Breast epithelium (tissue), 4 donors: ENCODE data around the gene ADAMTS2. TPM values are rescaled to one million over a fixed set of nuclear protein-coding genes. Genes with fewer than 3 reads are reported as not detected.

Experiments
- DNase-seq, 2 donors: peaks; one replicate each; pipeline ENCODE4 v3.0.0-alpha.2; 2019; ENCODE audit warnings: low spot score in 2 of 2
- H3K27ac ChIP-seq, 2 donors: fragments of 200-600 bp; sonication (generic) in 1 of 2; one replicate each; pipeline ENCODE4 v1.5.1; 2016 to 2019; ENCODE audit warnings: mild to moderate bottlenecking in 1 of 2
- H3K27me3 ChIP-seq, 2 donors: fragments of 200-600 bp; sonication (generic) in 1 of 2; one replicate each; pipeline versions ENCODE4 v1.5.1 to v1.6.0; 2017 to 2019; ENCODE audit warnings: control low read depth in 1 of 2, mild to moderate bottlenecking in 1 of 2
- H3K36me3 ChIP-seq: fragments of 200-600 bp; one replicate; pipeline ENCODE4 v1.5.1; 2019
- H3K4me1 ChIP-seq, 2 donors: fragments of 200-600 bp; sonication (generic); one replicate each; pipeline ENCODE4 v1.5.1; 2016 to 2019; ENCODE audit warnings: control low read depth in 1 of 2
- H3K4me3 ChIP-seq, 3 donors: fragments of 200-600 bp; sonication (generic); 1 replicate in 2 of 3; 2 replicates in 1 of 3; pipeline ENCODE4 v1.5.1; 2016 to 2019; ENCODE audit warnings: mild to moderate bottlenecking in 3 of 3, moderate library complexity in 2 of 3
- H3K9me3 ChIP-seq, 2 donors: fragments of 200-600 bp; sonication (generic) in 1 of 2; one replicate each; pipeline ENCODE4 v1.5.1; 2016 to 2019; ENCODE audit warnings: control low read depth in 1 of 2
- POLR2A ChIP-seq: fragments of 450-650 bp; IDR thresholded peaks from one replicate; pipeline ENCODE4 v1.6.1; 2016; ENCODE audit warnings: antibody characterized with exemption, mild to moderate bottlenecking, moderate library complexity
- POLR2AphosphoS5 ChIP-seq, 3 donors: sonication (generic); formaldehyde crosslinking; IDR thresholded peaks; one replicate each; pipeline ENCODE4 v1.6.1; 2017; ENCODE audit warnings: antibody characterized with exemption in 3 of 3
- intact Hi-C: fragments of 100-400 bp; cut with DNase I; formaldehyde crosslinking; loops from one replicate; pipeline ENCODE4 v1.15.1; 2023; ENCODE audit warnings: low total_unique reads
- total RNA-seq, 3 donors: library from RNA; depleted of rRNA; stranded (reverse); fragments of >200 nt; gene quantifications; one replicate each; pipeline ENCODE4 v1.1.0, GENCODE V29; 2016
- TF ChIP-seq, protein P1 (sequence below), 3 donors: fragments of 450-650 bp; IDR thresholded peaks; one replicate each; pipeline ENCODE4 v1.5.1; 2016 to 2017; ENCODE audit warnings: antibody characterized with exemption in 3 of 3, mild to moderate bottlenecking in 3 of 3, moderate library complexity in 3 of 3

Gene ADAMTS2
- total RNA-seq, 3 donors from 2014 or later, result 11.3 to 51.8 (median 19.7) TPM

DNA sequence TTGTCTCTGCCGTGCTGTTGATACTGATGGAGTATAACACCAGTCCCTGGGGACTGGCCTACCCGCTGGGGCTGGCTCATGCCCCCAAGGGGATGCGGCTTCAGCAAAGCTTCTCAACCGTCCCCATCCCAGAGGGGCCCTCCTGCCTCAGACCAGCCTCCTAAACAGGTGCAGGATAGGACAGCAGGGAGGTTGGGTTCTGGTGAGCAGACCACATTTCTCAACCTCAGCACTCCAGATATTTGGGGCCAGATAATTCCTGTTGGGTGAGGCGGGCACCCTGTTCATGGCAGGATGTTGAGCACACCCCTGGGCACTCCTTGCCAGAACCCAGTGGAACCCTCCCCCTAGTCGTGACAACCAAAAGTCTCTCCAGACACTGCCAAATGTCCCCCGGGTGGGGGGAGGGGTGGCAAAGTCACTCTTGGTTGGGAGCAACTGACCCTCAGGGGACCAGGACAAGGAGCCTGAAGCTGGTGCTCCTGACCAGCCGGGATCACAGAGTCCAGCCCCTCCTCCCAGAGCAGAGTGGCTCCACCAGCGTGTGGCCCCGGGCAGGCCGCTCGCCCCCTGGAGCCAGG is 177.3 kb downstream of the ADAMTS2 start:
- H3K4me1 ChIP-seq, result no peaks in the 10 kb centered on the region
- DNase-seq, result no peak
- no peaks in the 10 kb centered on the region for H3K36me3 ChIP-seq
- H3K9me3 ChIP-seq, result peaks cover 0 to under 1% of the 10 kb centered on the region in 2 donors
- TF ChIP-seq POLR2A (no peak), POLR2AphosphoS5 (IDR thresholded peaks at IDR 0.05) (no peak)
- TF ChIP-seq, protein P1, sequence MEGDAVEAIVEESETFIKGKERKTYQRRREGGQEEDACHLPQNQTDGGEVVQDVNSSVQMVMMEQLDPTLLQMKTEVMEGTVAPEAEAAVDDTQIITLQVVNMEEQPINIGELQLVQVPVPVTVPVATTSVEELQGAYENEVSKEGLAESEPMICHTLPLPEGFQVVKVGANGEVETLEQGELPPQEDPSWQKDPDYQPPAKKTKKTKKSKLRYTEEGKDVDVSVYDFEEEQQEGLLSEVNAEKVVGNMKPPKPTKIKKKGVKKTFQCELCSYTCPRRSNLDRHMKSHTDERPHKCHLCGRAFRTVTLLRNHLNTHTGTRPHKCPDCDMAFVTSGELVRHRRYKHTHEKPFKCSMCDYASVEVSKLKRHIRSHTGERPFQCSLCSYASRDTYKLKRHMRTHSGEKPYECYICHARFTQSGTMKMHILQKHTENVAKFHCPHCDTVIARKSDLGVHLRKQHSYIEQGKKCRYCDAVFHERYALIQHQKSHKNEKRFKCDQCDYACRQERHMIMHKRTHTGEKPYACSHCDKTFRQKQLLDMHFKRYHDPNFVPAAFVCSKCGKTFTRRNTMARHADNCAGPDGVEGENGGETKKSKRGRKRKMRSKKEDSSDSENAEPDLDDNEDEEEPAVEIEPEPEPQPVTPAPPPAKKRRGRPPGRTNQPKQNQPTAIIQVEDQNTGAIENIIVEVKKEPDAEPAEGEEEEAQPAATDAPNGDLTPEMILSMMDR (IDR thresholded peaks at IDR 0.05), result no peak
- no peak overlapping the region for H3K4me3 ChIP-seq
- intact Hi-C loops, result loop anchor here (10.0 kb wide), 2 partner anchors 327 to 1873 kb away; no protein-coding TSS in a partner anchor
- H3K27me3 ChIP-seq, result no peaks in the 10 kb centered on the region
- H3K27ac ChIP-seq, result peak overlapping the region in 1 of 2 donors; percentile 38

DNA sequence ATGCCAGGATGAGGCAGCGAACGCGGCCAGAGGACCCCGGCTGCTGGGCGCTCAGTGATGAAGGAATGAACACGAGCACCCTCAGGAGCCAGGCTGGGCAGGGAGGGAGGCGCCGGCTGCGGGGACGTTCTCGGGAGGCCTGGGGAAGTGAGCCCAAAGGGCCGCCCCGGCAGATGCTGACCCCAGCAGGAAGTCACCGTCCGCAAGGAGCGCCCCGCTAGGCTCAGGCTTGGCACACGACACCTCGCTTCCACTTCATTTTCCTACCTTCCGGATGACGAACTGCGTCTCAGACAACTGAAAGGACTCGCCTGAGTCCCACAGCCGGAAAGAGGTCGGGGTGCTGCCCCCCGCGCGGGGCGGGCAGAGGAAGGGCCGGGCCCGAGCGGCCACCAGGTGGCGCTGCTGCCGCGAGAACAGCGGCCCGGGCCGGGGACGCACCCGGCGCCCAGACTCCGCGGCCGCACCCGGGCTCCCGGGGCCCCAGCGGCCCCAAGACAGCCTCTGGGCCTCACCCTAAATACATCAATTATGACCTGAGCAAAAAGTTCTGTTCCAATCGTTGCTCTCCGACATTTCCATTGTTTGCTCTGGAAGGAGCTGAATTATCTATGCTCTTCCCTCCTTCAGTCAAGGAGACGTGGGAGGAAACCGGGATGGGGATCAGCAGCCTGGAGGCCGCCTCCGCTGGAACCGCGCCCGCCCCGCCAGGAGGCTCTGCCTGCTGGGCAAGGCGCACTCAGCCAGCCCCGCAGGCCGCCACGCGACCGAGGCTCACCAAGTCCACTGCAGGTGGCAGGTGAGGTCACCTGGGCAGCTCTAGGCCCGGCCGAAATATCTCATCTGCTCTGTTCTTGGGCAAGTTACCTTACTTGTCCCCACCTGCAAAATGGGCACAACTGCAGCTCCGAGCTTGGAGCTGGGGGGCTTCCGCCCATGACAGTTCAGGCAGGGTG is 178.1 kb downstream of the ADAMTS2 start:
- no peaks in the 10 kb centered on the region for H3K4me1 ChIP-seq
- peak overlapping the region in 1 of 2 donors; percentile 38 for H3K27ac ChIP-seq
- DNase-seq, result no peak
- intact Hi-C loops, result loop anchor here (10.0 kb wide), 2 partner anchors 328 to 1872 kb away; no protein-coding TSS in a partner anchor
- H3K9me3 ChIP-seq, result peaks cover 0 to 8% of the 10 kb centered on the region in 2 donors
- no peaks in the 10 kb centered on the region for H3K36me3 ChIP-seq
- H3K27me3 ChIP-seq, result no peaks in the 10 kb centered on the region
- no peak for TF ChIP-seq POLR2A
- TF ChIP-seq, protein P1 (IDR thresholded peaks at IDR 0.05), result peak; percentile 33 to 97 (median 53)
- H3K4me3 ChIP-seq, result peak overlapping the region; percentile 16 to 53 (median 35)

DNA sequence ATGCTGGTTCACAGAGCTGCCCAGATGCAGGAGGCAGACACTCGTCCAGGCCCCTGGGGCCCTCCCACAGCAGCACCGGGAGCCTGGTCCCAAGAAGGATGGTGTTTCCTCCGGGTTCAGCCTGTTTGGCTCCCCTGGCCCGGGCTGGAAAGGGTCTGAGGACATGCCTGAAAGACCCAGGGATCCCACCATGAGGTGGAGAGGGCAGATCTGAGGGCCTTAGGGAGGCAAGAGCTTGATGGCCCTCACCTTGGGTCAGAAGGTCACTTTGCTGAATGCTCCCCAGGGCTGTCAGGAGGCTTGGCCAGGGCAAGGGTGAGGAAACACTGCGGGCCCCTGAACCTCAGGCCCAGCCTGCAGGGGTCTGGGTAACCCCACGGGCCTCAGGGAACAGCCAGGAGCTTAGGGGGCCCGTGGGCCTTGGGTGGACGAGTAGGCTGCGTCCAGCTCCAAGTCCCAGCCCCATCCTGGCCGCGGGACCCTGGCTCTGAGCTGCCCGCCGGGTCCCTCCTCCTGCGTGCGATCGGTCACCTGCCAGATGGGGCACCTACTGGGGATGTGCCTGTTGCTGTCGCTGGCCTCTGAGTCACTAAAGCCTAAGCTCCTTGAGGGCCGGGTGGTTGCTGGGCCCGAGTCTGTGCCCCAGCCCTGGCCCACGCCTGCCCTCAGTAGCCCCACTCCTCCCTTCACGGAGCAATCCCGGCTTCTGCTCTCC is 178.9 kb downstream of the ADAMTS2 start:
- H3K36me3 ChIP-seq, result no peaks in the 10 kb centered on the region
- H3K4me3 ChIP-seq, result peak overlapping the region in 2 of 3 donors; percentile 35 to 53
- H3K27me3 ChIP-seq, result no peaks in the 10 kb centered on the region
- H3K9me3 ChIP-seq, result peaks cover 0 to 11% of the 10 kb centered on the region in 2 donors
- TF ChIP-seq, protein P1 (IDR thresholded peaks at IDR 0.05), result no peak
- no peak for TF ChIP-seq POLR2AphosphoS5 (IDR thresholded peaks at IDR 0.05)
- TF ChIP-seq POLR2A, result no peak
- H3K27ac ChIP-seq, result no peak overlapping the region
- DNase-seq, result no peak
- intact Hi-C loops, result loop anchor here (10.0 kb wide), 2 partner anchors 328 to 1872 kb away; no protein-coding TSS in a partner anchor
- H3K4me1 ChIP-seq, result no peaks in the 10 kb centered on the region

DNA sequence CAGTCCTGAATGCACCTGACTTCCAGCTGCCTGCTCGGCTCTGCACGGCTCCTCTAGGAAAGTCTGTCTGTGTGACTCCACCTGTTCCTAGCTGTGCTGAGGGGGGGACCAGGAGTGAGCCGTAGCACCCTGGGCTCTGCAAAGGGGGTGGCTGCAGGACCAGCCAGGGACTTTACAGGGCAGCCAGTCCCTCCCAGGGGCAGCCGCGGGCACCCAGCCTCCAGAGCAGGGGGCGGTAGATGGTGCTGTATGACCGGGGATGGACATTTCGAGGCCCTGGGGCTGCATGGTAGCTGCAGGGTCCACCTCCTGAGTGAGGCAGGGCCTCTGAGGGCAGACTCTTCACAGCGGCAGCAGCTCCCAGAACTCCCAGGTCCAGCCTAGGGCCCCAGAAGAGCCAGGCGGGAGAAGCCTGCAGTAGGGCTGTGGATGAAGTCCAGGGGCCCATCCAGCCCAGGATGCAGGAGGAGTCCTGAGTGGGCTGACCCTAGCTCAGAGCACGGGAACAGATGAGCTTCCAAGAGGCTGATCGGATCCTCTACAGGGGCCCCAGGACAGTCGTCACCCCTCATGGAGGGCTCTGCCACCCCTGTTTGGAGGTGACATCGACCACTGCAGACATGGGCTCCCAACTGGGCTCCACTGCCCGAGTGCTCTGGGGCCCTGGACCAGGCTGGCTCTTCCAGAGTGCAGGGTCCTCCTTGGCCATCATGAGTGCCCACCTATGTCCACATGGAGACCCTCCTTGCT is 179.7 kb downstream of the ADAMTS2 start:
- Histone ChIP-seq H3K27ac (no peak overlapping the region), H3K27me3 (no peaks in the 10 kb centered on the region), H3K4me3 (no peak overlapping the region), H3K4me1 (no peaks in the 10 kb centered on the region), H3K36me3 (no peaks in the 10 kb centered on the region), H3K9me3 (peaks cover 0 to 11% of the 10 kb centered on the region in 2 donors)
- TF ChIP-seq POLR2A (no peak), POLR2AphosphoS5 (IDR thresholded peaks at IDR 0.05) (no peak)
- TF ChIP-seq, protein P1 (IDR thresholded peaks at IDR 0.05), result no peak
- intact Hi-C loops, result loop anchor here (10.0 kb wide), 2 partner anchors 329 to 1871 kb away; no protein-coding TSS in a partner anchor
- peak in 1 of 2 donors; percentile 37 for DNase-seq
